ENCODE measurements around the gene FBLIM1. TPM values are rescaled to one million over a fixed set of nuclear protein-coding genes. Genes with fewer than 3 reads are reported as not detected.

FBLIM1 gene
- total RNA-seq = 333 and 446 TPM in 2 replicates

GRCh38 chr1:15758343-15758931 is at the start of gene FBLIM1:
FBLIM1 (plus strand) TSS chr1:15758795; CDS start chr1:15764984, 6,189 bp downstream.

GRCh38 chr1:15736038-15736891 is 22.3 kb upstream of the FBLIM1 start, which contains the start of gene SLC25A34:
SLC25A34 (plus strand) TSS chr1:15736258; CDS start chr1:15736486, 228 bp downstream.

DNA sequence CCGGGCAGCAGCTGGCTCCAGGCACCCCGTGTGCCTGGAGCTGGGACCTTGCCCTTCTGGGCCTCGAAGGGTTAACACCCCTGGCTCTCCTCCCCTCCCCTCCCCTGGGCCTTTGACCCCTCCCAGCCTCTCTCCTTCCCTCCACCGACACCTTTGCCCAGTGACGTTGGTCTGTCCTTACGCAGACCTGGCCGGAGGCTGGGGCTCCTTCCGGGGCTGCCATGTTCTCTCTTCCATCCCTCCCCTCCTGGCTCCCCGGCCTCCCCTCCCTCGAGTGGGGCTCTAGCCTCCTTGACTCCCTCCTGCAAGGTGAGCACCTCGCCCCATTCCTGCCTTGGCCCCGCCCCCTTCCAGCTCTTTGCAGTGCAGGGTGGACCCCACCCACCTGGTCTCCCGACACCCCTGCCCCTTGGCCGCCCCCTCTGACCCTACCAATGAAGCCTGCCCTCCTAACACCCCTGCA is 16.2 kb upstream of the FBLIM1 start, which contains the start of gene TMEM82:
TMEM82 (plus strand) TSS at position 161 of the 463 bp plus-strand sequence; CDS start at position 222, 61 bp downstream.

DNA sequence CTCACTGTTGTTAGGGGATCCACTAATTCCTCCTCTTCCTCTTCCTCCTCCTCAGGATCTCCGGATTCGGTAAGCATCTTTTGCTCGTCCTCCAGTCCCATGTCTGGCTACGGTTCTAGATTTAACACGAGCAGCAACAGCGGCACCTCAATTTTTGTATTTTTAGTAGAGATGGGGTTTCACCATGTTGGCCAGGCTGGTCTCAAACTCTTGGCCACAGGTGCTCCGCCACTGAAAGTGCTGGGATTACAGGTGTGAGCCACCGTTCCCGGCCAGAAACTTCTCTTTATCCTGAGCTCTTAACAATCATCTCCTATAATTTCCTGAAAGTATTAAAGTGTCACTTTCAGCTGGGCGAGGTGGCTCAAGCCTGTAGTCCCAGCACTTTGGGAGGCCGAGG is 49.0 kb downstream of the FBLIM1 start, which contains the start of gene UQCRHL:
UQCRHL (minus strand) TSS at position 101 of the 400 bp plus-strand sequence; CDS start at position 101, 0 bp downstream.

Other genes starting within 250 kb of the FBLIM1 start
- 7.1 and 9.4 TPM in 2 replicates for gene CASP9, start 234.6 kb upstream of the FBLIM1 start, total RNA-seq
- gene DNAJC16, start 231.9 kb upstream of the FBLIM1 start, total RNA-seq = 9.7 and 10.0 TPM in 2 replicates
- gene AGMAT, start 173.7 kb upstream of the FBLIM1 start, total RNA-seq = 2.3 and 3.0 TPM in 2 replicates
- 13.2 and 15.3 TPM in 2 replicates for gene DDI2, start 141.3 kb upstream of the FBLIM1 start, total RNA-seq
- gene PLEKHM2, start 74.5 kb upstream of the FBLIM1 start, total RNA-seq = 38.0 and 38.1 TPM in 2 replicates
- gene SLC25A34, start 22.5 kb upstream of the FBLIM1 start, total RNA-seq = 0.61 TPM in 1 of 2 replicates, not detected in the other
- gene TMEM82, start 16.3 kb upstream of the FBLIM1 start, total RNA-seq = not detected in 2 replicates
- gene UQCRHL, start 48.9 kb downstream of the FBLIM1 start, total RNA-seq = 0.76 and 2.9 TPM in 2 replicates
- 15.9 and 31.2 TPM in 2 replicates for gene SPEN, start 88.9 kb downstream of the FBLIM1 start, total RNA-seq
- 35.4 and 44.2 TPM in 2 replicates for gene ZBTB17, start 217.3 kb downstream of the FBLIM1 start, total RNA-seq
- not detected in 2 replicates for gene SRARP, start 245.4 kb downstream of the FBLIM1 start, total RNA-seq